ENCODE data around the gene C11orf21.
A peak's percentile ranks its signal among the peaks of the same experiment; 100 is the strongest.

C11orf21 gene

DNA sequence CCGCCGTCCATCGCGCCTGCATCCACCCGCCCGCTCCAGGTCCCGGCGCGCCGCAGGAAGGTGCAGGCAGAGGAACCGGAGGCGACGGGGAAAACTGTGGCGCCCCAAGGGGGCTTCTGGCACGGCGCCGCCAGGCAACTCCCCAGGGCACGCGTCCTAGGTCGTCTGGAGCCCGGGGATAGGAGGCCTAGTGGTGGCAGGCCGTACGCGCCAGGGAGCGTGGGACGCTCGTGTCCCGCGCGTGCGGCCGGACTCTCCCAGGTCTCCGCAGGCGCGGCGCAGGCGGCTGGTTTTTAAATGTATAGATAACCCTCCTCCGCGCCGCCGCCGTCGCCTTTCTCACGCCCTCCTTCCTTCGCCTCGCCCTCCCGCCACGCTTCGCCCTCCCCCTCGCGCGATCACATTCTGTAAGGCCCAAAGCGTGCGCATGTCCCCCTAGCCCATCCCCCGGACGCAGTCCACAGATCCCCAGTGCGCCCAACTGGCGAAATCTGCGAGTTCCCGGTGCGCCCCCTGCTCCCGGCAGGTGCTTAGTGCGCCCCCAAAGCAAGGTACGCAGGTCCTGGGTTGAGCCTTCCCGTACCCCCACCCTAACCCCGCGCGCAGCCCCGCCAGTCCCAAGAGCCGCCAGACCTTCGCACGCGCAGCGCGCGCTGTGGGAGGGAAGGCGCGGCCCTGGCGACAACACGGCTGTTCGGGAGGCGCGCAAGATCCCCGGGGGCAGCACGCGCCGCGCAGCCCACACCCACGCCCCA, 31.2 kb downstream of the C11orf21 start, which contains the start of gene ASCL2:
TSS of gene ASCL2 (minus strand) at position 267 of the 755 bp plus-strand sequence. CDS start at position 11, 256 bp downstream.
- peak in 2 of 3 experiments; percentile 82 to 87 for DNase-seq

DNA sequence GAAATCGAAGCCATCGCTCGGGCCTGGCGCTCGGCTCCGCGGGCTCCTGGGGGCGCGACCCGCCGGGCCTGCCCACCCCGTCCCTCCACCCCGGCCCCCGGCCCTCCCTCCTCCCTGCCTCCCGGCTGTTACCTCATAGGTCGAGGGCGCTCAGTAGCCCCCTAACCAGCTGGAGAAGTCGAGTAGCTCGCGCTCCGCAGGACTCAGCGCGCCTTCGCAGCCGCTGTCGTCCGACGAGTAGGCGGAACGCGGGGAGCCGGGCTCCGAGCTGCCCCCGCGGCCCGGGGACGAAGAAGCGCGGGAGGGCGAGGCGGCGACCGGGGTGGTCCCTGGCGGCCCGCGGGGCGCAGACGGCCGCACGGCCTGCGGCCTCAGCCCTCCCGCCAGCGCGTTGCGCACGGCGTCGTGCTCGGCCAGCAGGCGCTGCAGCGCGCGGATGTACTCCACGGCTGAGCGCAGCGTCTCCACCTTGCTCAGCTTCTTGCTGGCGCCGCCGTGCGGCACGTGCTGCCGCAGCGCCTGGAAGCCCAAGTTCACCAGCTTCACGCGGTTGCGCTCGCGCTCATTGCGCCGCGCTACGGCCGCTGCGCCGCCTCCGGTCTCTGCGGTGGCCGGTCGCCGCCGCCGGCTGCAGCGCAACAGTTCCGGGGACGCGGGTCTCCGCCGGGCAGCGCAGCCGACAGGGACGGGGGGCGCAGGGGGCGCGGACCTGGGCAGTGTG, 32.0 kb downstream of the C11orf21 start:
- peak in 2 of 3 experiments; percentile 87 to 88 for DNase-seq

DNA sequence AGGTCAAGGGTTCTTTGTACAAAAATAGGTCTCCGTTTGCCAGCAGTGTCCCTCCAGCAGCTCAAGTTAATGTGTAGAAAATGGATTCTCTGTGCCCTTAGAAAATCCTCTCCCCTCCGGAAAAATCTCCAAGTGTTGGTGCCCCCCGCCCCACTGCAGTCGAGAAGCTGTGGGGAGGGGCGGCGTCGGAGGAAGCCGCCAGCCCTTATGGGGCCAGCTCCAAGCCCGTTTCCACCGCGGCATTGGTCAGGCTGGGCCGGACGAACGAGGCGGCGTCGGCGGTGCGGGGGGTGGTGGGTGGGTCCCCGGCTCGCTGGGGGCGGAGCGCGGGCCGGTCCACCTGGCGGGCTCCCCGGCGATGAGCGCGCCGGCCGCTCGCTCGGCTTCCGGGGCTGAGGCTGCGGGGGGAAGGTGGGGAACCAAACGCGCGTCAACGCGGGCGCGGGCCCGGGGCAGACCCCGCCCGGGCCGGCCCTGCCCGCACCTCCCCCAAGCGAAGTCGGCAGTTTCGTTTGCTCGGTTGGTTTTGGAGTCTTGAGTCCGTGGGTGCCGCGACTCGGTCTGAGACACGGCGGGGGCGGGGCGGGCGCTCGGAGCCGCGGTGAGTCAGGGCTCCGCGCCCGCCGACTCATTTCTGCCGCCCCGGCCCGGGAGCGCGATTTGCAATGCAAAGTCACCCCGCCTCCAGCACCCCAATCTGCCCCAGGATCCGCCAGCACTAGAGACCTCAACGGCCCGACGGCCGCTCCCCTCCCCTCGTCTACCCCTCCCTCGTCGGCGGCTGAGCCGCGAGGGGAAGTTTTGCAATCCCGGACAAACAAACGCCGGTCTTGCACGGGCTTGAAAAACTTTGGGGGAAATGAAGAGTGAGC, 32.8 kb downstream of the C11orf21 start:
- peak in 2 of 3 experiments; percentile 84 to 85 for DNase-seq

DNA sequence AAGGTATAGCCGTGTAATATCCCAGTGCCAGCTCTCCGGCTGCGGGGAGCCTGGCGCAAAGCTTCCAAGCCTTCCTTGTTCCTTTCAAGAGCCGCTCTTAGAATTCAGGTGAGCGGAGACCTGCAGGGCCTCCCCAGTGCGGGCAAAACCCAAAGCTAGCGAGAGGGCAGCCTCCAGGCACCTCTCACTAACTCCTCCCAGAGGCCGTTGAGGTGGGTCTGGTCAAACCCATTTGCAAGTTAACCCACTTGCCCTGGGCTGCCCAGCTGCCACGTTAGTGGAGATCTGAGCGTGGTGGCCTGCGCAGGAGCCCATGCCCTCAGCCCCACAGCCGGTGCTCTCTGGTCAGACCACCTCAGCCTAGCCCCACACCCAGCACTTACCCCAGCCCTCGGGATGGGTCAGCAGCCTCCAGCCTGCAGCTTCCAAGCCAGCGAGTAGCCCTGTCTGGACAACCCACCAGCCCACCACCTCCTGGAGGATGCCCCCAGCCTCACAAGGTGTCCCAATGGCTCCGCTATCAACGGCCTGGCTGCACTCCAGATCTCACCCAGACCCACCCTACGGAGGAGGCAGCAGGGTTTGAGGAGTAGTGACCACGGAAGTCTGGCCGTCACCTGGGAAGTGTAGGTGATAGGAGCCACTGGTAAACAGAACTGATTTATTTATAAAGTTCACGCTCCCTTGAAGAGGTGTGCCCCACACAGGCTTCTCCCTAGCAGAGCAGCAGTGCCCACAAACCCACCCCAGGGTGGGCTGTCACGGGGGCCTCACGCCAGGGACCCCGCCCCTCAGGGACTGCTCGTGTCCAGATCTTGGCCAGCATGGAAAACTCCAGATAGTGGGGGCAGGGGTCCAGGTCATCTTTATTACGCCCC, 33.6 kb downstream of the C11orf21 start:
- no peak for DNase-seq

DNA sequence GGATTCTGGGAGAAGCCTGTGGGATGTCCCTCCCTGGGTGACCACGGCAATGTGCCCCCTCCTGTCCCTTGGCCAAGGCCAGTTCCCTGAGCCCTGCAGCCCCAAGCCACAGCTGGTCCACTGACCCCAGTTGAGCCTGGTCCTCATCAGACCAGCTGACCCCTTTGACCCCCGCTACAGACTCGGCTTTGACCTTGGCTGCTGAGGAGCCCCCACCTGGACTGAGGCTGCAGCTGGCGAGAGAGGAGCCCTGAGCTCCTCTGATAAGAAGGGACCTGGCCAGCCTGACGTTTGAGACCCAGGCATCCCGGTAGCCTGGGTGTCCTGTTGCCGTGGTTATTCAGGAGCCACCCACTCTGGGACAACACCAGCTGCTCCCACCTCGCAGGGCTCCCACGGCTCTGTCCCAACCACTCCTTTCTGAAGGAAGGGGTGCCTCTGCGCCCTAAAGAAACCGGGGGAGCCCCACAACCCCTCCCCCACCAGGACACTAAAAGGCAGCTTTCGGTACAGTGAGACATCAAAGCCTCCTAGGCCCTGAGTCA, 34.3 kb downstream of the C11orf21 start:
- DNase-seq: no peak

DNA sequence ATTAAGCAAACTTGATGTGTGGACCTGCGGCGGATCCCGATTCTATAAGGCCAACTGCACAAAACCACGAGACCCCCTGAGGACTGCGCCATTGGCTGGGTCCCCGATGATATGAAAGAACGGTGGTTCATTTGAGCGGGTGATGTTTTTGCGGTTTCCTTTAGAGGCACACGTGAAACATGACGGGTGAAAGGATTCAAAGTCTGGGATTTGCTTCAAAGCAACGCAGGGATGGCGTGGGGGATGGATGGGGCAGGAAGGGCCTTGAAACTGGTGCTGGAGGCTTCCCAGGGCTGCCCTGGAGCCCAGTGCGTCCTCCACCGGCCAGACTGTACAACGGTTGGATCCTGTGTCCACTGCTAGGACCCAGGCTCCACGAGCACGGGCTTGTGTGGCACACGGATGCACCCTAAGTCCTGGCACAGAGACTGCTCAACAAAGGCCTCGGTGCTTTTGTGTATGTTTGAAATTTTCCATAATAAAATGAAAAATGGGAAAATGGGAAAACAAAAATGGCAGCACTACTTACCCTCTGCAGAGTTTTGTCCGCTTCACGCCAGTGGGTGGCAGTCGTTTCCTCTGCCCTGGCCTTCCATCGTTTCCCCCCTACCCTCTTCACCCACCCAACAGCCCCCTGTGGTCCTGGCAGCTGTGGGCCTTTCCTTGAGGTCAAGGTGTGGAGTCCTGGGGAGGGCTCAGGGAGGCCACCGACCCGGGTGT, 35.0 kb downstream of the C11orf21 start:
- no peak for DNase-seq

DNA sequence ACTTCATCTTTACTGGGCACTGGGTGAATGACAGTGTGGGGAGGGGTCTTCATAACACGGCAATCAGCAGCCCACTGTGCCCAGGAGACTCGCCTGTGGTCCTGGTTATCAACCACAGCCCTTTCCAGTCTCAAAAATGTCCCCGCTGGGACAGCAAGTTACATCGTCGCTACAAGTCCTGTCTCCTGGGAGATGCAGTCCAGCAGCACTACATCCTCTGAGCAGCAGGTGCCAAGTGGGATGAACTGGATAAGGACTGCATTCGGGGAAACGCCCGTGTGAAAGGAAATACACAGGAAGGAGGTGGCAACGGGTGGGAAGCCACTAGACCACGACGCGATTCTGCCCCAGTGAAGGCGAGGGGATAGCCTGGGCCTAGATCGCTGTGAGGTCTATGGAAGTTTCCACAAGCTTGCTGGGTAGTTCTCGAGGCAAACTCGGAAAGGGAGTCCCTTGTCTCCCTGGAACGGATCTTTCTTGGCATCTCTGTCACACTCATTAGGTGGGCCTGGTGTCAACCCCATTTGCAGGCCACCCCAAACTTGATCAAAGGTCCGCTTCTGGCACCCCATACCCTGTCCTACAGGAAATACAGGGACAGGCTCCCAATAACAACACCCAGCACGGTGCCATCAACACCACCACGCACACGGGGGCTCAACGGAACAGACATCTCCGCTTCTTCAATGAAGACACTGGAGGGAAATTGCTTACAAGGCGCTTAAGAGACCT, 35.7 kb downstream of the C11orf21 start:
- DNase-seq: no peak

DNA sequence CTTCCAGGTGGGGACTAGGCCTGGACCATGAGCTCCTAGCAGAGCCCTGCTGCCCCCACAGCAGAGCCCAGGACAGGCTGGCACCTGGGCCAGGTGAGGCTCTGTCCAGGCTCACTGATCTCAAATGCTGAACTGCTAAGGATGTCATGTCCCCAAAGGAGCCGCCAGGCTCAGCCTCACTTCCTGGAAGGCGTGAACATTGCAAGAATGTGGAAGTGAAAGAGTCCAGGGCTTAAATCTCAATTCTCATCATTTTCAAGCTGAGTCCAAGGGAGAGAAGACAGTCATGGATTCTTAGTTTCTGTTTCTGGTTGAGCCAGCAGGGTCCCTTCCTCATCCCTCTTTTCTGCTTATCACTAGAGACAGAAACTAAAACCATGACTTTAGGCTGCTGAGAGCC, 36.3 kb downstream of the C11orf21 start:
- DNase-seq: no peak

DNA sequence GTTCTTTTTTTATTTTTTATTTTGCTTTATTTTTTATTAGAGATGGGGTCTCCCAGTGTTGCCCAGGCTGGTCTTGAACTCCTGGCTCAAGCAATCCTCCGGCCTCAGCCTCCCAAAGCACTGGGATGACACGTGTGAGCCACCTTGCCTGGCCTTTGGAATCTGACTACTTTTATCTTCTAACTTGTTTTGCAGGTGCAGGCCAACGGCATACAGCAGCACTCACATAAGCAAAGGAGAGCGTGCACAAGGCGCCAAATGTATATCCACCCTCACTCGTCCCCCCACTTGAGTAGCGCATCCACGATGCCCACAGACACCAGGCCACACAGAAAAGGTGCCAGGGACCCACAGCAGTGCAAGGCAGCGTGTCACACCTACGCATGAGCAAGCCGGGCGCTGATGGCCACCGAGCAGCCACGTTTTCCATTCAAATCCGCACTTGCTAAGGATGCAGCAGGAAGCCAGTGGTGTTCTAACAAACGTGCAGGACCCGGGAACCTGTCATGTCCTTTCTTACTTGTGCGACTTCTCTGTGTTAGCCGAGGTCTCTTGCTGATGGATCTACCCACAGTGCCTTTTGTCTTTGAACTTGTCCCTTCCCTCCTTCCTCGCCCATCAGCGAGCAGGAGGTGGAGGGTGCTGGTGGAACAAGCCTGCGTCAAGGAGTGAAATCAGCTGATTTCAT, 37.2 kb downstream of the C11orf21 start:
- no peak for DNase-seq

DNA sequence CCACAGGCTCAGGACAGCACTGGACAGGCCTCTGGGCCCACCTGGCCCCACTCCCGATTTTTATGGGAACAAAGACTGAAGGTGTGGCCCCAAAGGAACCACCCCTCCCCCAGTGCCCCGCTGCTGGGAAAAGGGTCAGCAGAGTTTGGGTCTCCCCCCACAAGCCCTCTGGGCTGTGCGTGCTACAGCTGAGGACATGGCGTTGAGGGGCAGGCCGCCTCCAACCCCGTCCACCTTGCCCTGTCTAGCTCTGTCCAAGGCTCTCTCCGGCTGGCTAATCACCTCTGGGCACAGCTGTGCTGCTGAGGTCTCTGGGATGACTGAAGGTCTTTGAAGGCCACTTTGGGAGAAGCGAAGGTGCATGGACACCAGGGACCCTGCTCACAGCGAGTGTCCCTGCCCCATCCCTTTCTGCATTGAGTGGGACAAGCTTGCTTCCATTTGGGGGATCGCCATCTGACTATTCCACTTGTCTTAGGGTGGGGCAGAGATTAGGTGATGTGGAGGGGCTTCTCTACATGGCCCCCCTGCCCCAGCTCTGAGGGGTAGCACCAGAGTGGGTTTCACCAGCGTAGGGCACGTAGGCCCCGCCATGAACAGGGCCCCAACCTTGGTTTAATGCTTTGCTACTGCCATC, 37.9 kb downstream of the C11orf21 start:
- DNase-seq: no peak

DNA sequence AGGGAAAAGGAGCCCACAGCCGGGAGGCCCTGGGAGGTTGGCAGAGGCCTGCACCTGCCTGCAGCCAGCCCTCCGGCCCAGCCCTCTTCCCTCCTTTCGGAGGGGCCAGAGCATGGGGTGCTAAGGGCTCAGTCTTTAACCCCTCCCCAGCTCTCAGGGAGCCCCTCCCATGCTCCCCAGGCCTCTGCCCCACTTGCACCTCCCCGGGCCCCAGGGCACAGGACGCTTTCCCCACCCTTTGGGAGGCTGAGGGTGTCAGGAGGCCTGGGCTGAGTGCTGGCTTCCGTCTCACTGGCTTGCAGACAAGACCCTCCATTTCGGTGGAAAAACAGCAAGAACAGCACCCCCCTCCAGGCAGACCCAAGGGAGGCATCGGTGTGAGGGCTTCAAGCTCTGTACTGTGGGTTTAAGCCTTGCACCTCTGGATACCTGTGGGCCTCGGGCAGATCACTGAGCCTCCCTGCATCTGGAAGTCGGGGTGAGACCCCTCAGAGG, 38.6 kb downstream of the C11orf21 start:
- DNase-seq: no peak

DNA sequence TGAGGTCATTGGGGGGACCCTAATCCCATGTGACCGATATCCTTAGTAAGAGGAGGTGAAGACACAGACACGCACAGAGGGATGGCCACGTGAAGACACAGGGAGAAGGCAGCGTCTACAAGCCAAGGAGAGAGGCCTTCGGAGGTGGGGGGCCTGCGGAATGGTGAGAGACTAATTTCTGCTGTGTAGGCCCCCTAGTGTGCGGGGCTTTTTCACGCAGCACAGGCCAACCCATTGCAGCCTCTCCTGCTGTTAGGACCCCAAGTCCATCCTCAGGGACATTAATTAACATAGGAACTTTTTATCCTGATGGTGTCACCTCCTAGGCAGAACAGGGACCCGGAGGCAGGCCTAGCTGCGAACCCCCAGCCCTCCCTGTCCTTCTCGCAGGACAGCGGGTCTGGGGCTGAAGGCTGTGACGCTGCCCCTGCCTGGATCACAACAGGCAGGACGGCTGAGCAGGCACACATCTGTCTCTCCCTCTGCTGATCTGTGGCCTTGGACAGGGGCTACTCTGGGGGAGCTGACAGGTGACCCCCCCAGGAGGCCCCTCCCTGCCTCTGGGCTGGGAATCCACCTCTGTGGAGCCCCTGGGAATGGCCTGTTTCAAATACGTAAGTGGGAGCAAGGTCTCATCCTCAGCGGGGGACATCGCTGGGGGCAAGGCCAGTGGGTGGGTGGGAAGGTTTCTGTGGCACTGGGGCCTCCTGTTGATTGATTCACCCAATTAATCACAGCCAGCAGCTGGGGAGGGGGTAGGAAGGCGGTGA, 39.2 kb downstream of the C11orf21 start:
- DNase-seq: peak in 2 of 3 experiments; percentile 45 to 69

DNA sequence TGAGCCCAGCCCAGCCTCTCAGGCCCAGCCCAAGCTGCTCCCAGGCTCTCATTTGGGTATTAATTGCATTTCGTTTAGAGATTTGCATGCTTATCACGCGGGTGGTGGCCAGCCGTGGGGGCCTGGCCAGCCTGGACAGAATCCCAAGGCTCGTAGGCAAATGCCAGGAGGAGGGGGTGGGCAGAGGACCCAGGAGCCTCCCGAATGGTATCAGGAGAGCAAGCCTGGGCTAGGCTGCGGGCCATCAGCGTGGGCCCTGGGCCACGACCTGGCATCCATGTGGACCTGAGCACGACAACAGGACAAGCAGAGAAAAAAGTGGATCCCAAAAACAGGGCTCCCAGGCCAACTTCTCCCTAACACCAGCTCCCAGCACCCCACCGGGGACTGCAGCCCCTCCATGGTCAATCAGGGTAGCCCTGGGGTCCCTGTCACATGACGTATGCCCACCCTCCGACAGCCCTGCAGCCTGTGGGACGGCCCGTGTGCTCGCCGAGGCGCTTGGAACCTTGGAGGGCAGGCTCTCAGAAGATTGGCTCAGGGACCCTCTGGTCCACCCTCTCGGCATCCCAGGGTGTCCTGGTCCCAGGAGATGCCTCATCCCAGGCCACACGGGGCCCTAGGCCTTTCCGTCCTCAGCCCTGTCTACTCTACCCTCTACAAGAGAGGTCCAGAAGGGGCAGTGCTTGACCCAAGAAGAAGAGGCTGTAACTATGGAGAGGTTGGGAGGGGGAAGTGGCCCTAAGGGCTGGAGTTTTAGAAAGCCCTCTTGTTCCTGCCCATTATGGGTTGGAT, 40.1 kb downstream of the C11orf21 start:
- DNase-seq: no peak

DNA sequence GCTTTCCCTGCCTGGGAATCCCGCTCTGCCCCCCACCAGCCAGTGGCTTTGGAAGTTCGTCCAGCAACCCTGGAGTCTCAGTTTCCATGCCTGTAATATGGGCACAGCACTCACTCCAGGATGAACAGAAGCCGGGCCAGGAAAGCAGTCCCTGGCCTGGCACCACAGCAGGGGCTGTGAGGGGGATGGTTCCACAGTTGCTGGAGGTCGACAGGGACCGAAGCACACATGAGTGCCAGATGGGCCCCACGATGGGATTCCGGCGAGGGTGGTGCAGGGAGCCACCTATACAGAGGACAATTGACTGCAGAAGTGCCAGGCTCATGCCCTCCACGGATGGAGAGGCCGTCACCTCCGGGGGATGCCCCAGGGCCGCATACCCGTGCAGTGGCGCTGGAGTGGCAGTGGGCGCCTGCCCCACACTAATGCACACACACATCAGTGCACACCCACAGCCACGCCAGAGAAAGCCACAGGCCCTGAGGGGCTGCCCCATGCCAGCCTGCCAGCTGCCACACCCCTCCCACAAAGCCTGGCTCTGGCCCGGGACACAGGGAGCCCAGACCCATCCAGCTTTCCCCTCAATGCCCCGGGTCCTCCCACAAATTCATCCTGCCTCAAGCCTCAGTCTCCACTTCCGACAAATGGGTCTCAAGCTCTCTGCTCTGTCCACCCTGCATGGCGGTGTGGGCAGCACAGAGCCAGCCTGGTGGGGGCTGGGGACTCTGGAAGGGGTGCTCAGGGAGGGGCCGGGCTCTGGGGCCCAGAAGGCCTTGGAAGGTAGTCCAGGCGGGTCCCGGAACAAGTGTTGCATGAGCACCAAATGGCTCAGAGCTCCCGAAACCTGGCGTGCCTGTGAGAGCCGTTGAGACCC, 41.0 kb downstream of the C11orf21 start:
- DNase-seq: no peak

DNA sequence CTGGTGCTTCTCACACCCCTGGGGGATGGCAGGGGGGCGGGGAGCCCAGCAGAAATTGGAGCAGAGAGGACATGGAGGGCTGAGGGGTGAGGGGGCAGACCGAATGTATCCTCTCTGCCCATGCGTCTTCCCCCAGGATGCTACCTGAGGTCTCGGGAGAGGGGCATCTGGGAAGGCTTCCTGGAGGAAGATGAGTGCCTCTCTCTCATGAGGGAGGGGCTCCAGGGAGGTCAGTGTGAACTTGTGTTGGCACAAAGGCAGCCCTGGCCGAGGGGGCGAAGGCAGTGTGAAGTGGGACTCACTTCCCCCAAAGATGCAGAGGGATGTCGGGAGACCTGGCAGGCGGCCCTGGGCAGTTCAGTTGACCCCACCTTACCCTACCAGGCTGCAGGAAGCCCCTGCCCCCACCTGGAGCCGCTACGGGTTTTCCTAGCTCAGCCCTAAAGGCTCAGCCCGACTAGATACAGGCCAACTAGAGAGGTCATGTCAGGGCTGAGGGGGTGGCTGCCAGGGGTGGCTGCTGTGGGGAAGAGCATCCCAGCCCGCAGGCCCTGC, 41.7 kb downstream of the C11orf21 start:
- DNase-seq: no peak

DNA sequence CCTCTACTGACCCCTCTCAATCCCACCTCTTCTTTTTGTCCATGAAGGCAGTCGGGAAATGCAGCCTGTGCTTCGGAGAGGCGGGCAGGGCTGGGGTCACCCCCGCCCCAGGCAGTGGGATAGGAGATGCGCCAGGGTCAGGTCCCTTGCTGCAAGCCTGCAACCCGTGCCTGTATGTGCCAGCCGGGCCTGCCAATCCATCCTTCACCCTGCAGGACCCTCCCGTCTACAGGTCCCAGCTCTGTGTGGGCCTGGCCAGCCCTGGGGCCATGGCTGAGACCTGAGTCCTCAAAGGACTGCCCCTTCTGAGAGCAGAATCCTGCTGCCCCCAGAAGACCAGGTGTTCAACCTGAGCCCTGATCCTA, 42.3 kb downstream of the C11orf21 start:
- no peak for DNase-seq
